MM.1S (cell line): ENCODE results near the gene TARDBP.
A peak's percentile ranks its signal among the peaks of the same experiment; 100 is the strongest.
"Not testable (repeated sequence)": the region's sequence is repeated elsewhere in the genome, so short reads cannot be mapped to it uniquely, and the experiment has no call there.

Experiments used
- DNase-seq: peaks from one replicate; pipeline ENCODE4 v3.0.0-alpha.2; 2015
- H2AFZ ChIP-seq: fragments of 300-600 bp; sonication (generic); 2 replicates; pipeline ENCODE4 v1.6.0; 2016; ENCODE audit warnings: antibody characterized with exemption, low read length
- H3F3A ChIP-seq: fragments of 300-600 bp; sonication (generic); 2 replicates; pipeline ENCODE4 v1.6.1; 2016; ENCODE audit warnings: mild to moderate bottlenecking, antibody characterized with exemption, low read length, moderate library complexity, mixed read lengths; ENCODE audit not compliant: insufficient read depth
- H3K27ac ChIP-seq: fragments of 300-600 bp; sonication (generic); 2 replicates; pipeline ENCODE4 v1.5.1; 2016; ENCODE audit warnings: mild to moderate bottlenecking, low read length
- H3K27me3 ChIP-seq: fragments of 300-600 bp; sonication (generic); replicated peaks from 2 replicates; pipeline ENCODE4 v1.6.0; 2016; ENCODE audit warnings: low read length; ENCODE audit not compliant: insufficient read depth
- H3K36me3 ChIP-seq: fragments of 300-600 bp; sonication (generic); replicated peaks from 2 replicates; pipeline ENCODE4 v1.6.1; 2016; ENCODE audit warnings: mild to moderate bottlenecking, low read length, mixed read lengths; ENCODE audit not compliant: insufficient read depth
- H3K4me1 ChIP-seq: fragments of 300-600 bp; sonication (generic); 2 replicates; pipeline ENCODE4 v1.6.1; 2016; ENCODE audit warnings: low read length, mixed read lengths
- H3K4me2 ChIP-seq: fragments of 300-600 bp; sonication (generic); 2 replicates; pipeline ENCODE4 v1.6.0; 2016; ENCODE audit warnings: low read depth, low read length
- H3K4me3 ChIP-seq: fragments of 300-600 bp; sonication (generic); 2 replicates; pipeline ENCODE4 v1.5.1; 2016; ENCODE audit warnings: low read length, mixed read lengths
- H3K79me2 ChIP-seq: fragments of 300-600 bp; sonication (generic); 2 replicates; pipeline ENCODE4 v1.6.1; 2016; ENCODE audit warnings: mixed run types, low read length, mixed read lengths
- H3K9ac ChIP-seq: fragments of 300-600 bp; sonication (generic); 2 replicates; pipeline ENCODE4 v1.6.1; 2016; ENCODE audit warnings: low read length, mixed read lengths
- H3K9me2 ChIP-seq: fragments of 300-600 bp; sonication (generic); replicated peaks from 2 replicates; pipeline ENCODE4 v1.6.1; 2016; ENCODE audit warnings: mild to moderate bottlenecking, low read length, mixed read lengths; ENCODE audit not compliant: insufficient read depth
- H3K9me3 ChIP-seq: fragments of 300-600 bp; sonication (generic); replicated peaks from 2 replicates; pipeline ENCODE4 v1.6.1; 2016; ENCODE audit warnings: mild to moderate bottlenecking, low read length, mixed read lengths; ENCODE audit not compliant: insufficient read depth
- H4K20me1 ChIP-seq: fragments of 300-600 bp; sonication (generic); 2 replicates; pipeline ENCODE4 v1.6.1; 2016; ENCODE audit warnings: mild to moderate bottlenecking, low read length, moderate library complexity, mixed read lengths; ENCODE audit not compliant: insufficient read depth
- CTCF ChIP-seq: fragments of 300-600 bp; sonication (generic); IDR thresholded peaks from 2 replicates; pipeline ENCODE4 v1.5.1; 2016; ENCODE audit warnings: antibody characterized with exemption, low read length, mixed read lengths
- EZH2 ChIP-seq: fragments of 300-600 bp; sonication (generic); optimal IDR thresholded peaks from 2 replicates; pipeline ENCODE3; 2017; ENCODE audit warnings: low read depth, mild to moderate bottlenecking, antibody characterized with exemption, low read length, mixed read lengths
- EZH2phosphoT487 ChIP-seq: fragments of 300-600 bp; sonication (generic); IDR thresholded peaks from 2 replicates; pipeline ENCODE4 v1.6.1; 2018; ENCODE audit warnings: antibody characterized with exemption, low read length

Gene TARDBP

GRCh38 chr1:11000526-11000925 is 11.9 kb upstream of the TARDBP start:
- DNase-seq: no peak
- Histone ChIP-seq H3K27ac (no peak overlapping the region), H4K20me1 (no peaks in the 10 kb centered on the region), H3K4me2 (no peak overlapping the region), H3K27me3 (no peaks in the 10 kb centered on the region), H3K36me3 (no peaks in the 10 kb centered on the region), H3K9me3 (no peaks in the 10 kb centered on the region), H3F3A (no peaks in the 10 kb centered on the region), H3K79me2 (no peaks in the 10 kb centered on the region), H3K4me1 (no peaks in the 10 kb centered on the region), H3K9ac (no peak overlapping the region), H2AFZ (no peak overlapping the region), H3K9me2 (no peaks in the 10 kb centered on the region), H3K4me3 (no peak overlapping the region)
- TF ChIP-seq CTCF (no peak), EZH2 (no peak), EZH2phosphoT487 (no peak)

- peaks cover 8% of the 10 kb centered on the region; the same call in 1 of the 2 replicates for H3K4me1 ChIP-seq
- H3K79me2 ChIP-seq: peaks cover 50% of the 10 kb centered on the region
- H3K9me2 ChIP-seq: no peaks in the 10 kb centered on the region
- H3K9ac ChIP-seq: peak overlapping the region; percentile 99
- peaks cover 22% of the 10 kb centered on the region; the same call in 1 of the 2 replicates for H3K36me3 ChIP-seq
- H3K4me3 ChIP-seq: peak overlapping the region; percentile 99
- no peak overlapping the region for H2AFZ ChIP-seq
- TF ChIP-seq CTCF (no peak), EZH2 (no peak), EZH2phosphoT487 (no peak)
- peak; percentile 26 for DNase-seq
- H3K27me3 ChIP-seq: no peaks in the 10 kb centered on the region
- no peaks in the 10 kb centered on the region for H3K9me3 ChIP-seq
- H3F3A ChIP-seq: 0 out of 2 replicates have a peak, but pooled peaks cover 2% of the 10 kb centered on the region
- peak overlapping the region; percentile 95 for H3K4me2 ChIP-seq
- peak overlapping the region; percentile 84; the same call in 1 of the 2 replicates for H3K27ac ChIP-seq
- H4K20me1 ChIP-seq: peaks cover 28% of the 10 kb centered on the region
Observed at GRCh38 chr1:11013160-11013531, 692 bp downstream of the TARDBP start.

GRCh38 chr1:11019358-11019757 is 6.9 kb downstream of the TARDBP start:
- Histone ChIP-seq H3K36me3 (peaks cover 41% of the 10 kb centered on the region), H4K20me1 (peaks cover 13% of the 10 kb centered on the region; the same call in 1 of the 2 replicates), H3K79me2 (peaks cover 47% of the 10 kb centered on the region)
- H2AFZ ChIP-seq, H3K27ac ChIP-seq, H3F3A ChIP-seq, H3K4me2 ChIP-seq, DNase-seq, H3K9me2 ChIP-seq, H3K9me3 ChIP-seq, H3K4me3 ChIP-seq, H3K27me3 ChIP-seq, H3K9ac ChIP-seq, H3K4me1 ChIP-seq: not testable (repeated sequence)

- no peaks in the 10 kb centered on the region for H3K4me1 ChIP-seq
- H3K27ac ChIP-seq: no peak overlapping the region
- DNase-seq: no peak
- TF ChIP-seq EZH2: no peak
- no peak for TF ChIP-seq EZH2phosphoT487
- TF ChIP-seq CTCF: no peak
- H3K79me2 ChIP-seq: peaks cover 41% of the 10 kb centered on the region
- peaks cover 10% of the 10 kb centered on the region; the same call in 1 of the 2 replicates for H4K20me1 ChIP-seq
- no peaks in the 10 kb centered on the region for H3F3A ChIP-seq
- H3K9ac ChIP-seq: no peak overlapping the region
- no peak overlapping the region for H3K4me3 ChIP-seq
- no peaks in the 10 kb centered on the region for H3K9me3 ChIP-seq
- H3K36me3 ChIP-seq: peaks cover 37% of the 10 kb centered on the region
- no peaks in the 10 kb centered on the region for H3K9me2 ChIP-seq
- H3K4me2 ChIP-seq: no peak overlapping the region
- no peaks in the 10 kb centered on the region for H3K27me3 ChIP-seq
- no peak overlapping the region for H2AFZ ChIP-seq
Observed at GRCh38 chr1:11019971-11020370, 7.5 kb downstream of the TARDBP start.
